GM23338 (cell line): Measurements from ENCODE around the gene GOLGB1.

Source experiments
- CREB1 ChIP-seq: fragments of 250-450 bp; sonication (Bioruptor Pico); IDR thresholded peaks from 2 replicates; pipeline ENCODE4 v1.5.0; 2020; ENCODE audit warnings: low read depth, mild to moderate bottlenecking, moderate library complexity
- CTCF ChIP-seq, 2 experiments: fragments of 200-600 bp in 1 of 2; sonication (generic) in 1 of 2; conservative IDR thresholded peaks; 2 replicates each; pipeline versions ENCODE4 v1.5.1 to v1.6.1; 2016 to 2017; ENCODE audit warnings: antibody characterized with exemption in 2 of 2, low read depth in 2 of 2, mild to moderate bottlenecking in 2 of 2, moderate library complexity in 1 of 2
- EZH2phosphoT487 ChIP-seq: fragments of 200-600 bp; sonication (generic); IDR thresholded peaks from one replicate; pipeline ENCODE4 v1.8.1; 2018; ENCODE audit warnings: antibody characterized with exemption; ENCODE audit not compliant: unreplicated experiment
- POLR2AphosphoS5 ChIP-seq: IDR thresholded peaks from 2 replicates; pipeline ENCODE4 v1.6.1; 2016; ENCODE audit warnings: antibody characterized with exemption, low read depth
- REST ChIP-seq: IDR thresholded peaks from one replicate; pipeline ENCODE4 v1.6.1; 2018; ENCODE audit warnings: antibody characterized with exemption; ENCODE audit not compliant: unreplicated experiment
- STAT1 ChIP-seq: IDR thresholded peaks from one replicate; pipeline ENCODE4 v1.6.1; 2016; ENCODE audit warnings: antibody characterized with exemption; ENCODE audit not compliant: unreplicated experiment

GRCh38 chr3:121722411-121722810 lies 27.1 kb downstream of the GOLGB1 start:
- TF ChIP-seq CTCF (conservative IDR thresholded peaks at IDR 0.05; ENCODE audit: low read depth in 2 of 2) (no peak), REST (no peak), CREB1 (CRISPR knock-in tag) (no peak), STAT1 (no peak), EZH2phosphoT487 (no peak), POLR2AphosphoS5 (no peak)
